ENCODE measurements around the gene PIF1. TPM values are rescaled to one million over a fixed set of nuclear protein-coding genes. Genes with fewer than 3 reads are reported as not detected.

The PIF1 gene
- polyA plus RNA-seq, 3 donors, result 0.13 to 0.43 TPM; not detected in 1

DNA sequence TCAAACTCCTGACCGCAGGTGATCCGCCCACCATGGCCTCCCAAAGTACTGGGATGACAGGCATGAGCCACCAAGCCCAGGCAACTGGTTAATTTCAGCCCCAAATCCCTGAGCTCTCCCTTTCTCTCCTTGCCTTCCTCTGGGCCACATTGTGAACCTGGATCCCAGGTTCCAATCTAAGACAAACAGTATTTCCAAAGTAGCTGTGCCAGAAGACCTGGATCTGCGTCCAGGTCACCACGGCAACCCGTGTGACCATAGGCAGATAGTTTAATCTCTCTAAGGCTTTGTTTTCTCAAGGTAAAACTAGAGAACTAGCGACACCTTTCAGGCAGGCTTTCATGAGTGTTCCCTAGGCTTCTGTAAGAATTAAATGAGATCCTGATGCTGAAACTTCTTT is 44.1 kb downstream of the PIF1 start:
- peaks cover 1% of the 10 kb centered on the region for H3K4me1 Mint-ChIP-seq

DNA sequence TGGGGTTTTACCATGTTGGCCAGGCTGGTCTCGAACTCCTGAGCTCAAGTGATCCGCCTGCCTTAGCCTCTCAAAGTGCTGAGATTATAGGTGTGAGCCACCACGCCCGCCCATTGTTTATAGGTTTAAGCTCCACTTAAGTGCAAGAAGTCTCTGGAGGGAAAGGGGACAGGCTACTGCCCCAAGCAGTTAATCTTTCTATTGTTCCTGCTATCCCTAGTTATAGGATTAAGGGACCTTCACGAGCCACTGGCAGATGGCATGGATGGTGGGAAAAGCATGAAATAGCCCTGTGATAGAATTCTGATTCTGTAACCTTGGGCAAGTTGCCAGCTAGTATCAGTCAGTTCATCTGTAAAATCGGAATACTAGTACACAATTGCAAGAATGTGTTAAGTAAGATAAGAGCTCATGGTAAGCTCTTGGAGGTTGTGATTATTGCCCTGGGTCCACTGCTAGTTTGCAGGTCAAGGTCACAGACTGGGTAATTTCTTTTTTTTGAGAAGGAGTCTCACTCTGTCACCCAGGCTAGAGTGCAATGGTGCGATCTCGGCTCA is 44.8 kb downstream of the PIF1 start:
- no peak overlapping the region for H3K9ac ChIP-seq (ENCODE audit: insufficient read depth, low read length, poor library complexity, severe bottlenecking)
- no peak for DNase-seq
- peaks cover 0 to 10% of the 10 kb centered on the region in 2 donors for H3K9me3 ChIP-seq (replicated peaks in 1 of 2; ENCODE audit: control insufficient read depth in 1 of 2, insufficient read depth in 1 of 2, low read length in 2 of 2)
- no peak overlapping the region for H3K4me2 ChIP-seq (replicated peaks; ENCODE audit: extremely low read depth, low read length, poor library complexity, severe bottlenecking)
- no peak overlapping the region for H3K27ac ChIP-seq (ENCODE audit: low read depth in 1 of 2, low read length in 2 of 2)
- TF ChIP-seq, protein P1, sequence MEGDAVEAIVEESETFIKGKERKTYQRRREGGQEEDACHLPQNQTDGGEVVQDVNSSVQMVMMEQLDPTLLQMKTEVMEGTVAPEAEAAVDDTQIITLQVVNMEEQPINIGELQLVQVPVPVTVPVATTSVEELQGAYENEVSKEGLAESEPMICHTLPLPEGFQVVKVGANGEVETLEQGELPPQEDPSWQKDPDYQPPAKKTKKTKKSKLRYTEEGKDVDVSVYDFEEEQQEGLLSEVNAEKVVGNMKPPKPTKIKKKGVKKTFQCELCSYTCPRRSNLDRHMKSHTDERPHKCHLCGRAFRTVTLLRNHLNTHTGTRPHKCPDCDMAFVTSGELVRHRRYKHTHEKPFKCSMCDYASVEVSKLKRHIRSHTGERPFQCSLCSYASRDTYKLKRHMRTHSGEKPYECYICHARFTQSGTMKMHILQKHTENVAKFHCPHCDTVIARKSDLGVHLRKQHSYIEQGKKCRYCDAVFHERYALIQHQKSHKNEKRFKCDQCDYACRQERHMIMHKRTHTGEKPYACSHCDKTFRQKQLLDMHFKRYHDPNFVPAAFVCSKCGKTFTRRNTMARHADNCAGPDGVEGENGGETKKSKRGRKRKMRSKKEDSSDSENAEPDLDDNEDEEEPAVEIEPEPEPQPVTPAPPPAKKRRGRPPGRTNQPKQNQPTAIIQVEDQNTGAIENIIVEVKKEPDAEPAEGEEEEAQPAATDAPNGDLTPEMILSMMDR (IDR thresholded peaks at IDR 0.05), result no peak
- Mint-ChIP-seq H3K4me1 (peaks cover 5% of the 10 kb centered on the region), H3K36me3 (peaks cover 0 to 3% of the 10 kb centered on the region in 2 donors), H3K4me3 (no peak overlapping the region), H3K9me3 (peaks cover 0 to 8% (median 3%) of the 10 kb centered on the region in 7 donors), H3K27ac (no peak overlapping the region), H3K27me3 (ENCODE audit: low read depth in 3 of 3) (peaks cover 41 to 52% (median 46%) of the 10 kb centered on the region in 3 donors)
- no peak overlapping the region for H3K4me3 ChIP-seq (replicated peaks in 1 of 3; ENCODE audit: low read depth in 2 of 3, low read length in 3 of 3)
- no peaks in the 10 kb centered on the region for H3K79me2 ChIP-seq (ENCODE audit: insufficient read depth, low read length)
- H3K4me1 ChIP-seq (ENCODE audit: control insufficient read depth in 1 of 2, insufficient read depth in 2 of 2, low read length in 2 of 2), result peaks cover 0 to 4% of the 10 kb centered on the region in 2 donors
- H3K27me3 ChIP-seq (ENCODE audit: control insufficient read depth in 2 of 2, insufficient read depth in 2 of 2, low read length in 2 of 2), result peaks cover 16 to 35% of the 10 kb centered on the region in 2 donors
- 96% methylated on average over 4 of the region's 8 CpGs for WGBS (ENCODE audit: insufficient coverage)
- intact Hi-C loops (cut with micrococcal nuclease), result no loop called here
- H3K36me3 ChIP-seq (replicated peaks in 1 of 2; ENCODE audit: control insufficient read depth in 1 of 2, insufficient read depth in 2 of 2, low read length in 2 of 2), result no peaks in the 10 kb centered on the region
- no peaks in the 10 kb centered on the region for H4K20me1 ChIP-seq (ENCODE audit: insufficient read depth, low read length)
- H2AFZ ChIP-seq (ENCODE audit: insufficient read depth, low read depth, low read length, poor library complexity, severe bottlenecking), result no peak overlapping the region

More for the DNA sequence above, 44.1 kb downstream of the PIF1 start:
- Histone ChIP-seq H3K4me1 (ENCODE audit: control insufficient read depth in 1 of 2, insufficient read depth in 2 of 2, low read length in 2 of 2) (no peaks in the 10 kb centered on the region), H4K20me1 (ENCODE audit: insufficient read depth, low read length) (no peaks in the 10 kb centered on the region), H3K27ac (ENCODE audit: low read depth in 1 of 2, low read length in 2 of 2) (no peak overlapping the region), H3K36me3 (replicated peaks in 1 of 2; ENCODE audit: control insufficient read depth in 1 of 2, insufficient read depth in 2 of 2, low read length in 2 of 2) (no peaks in the 10 kb centered on the region), H3K4me2 (replicated peaks; ENCODE audit: extremely low read depth, low read length, poor library complexity, severe bottlenecking) (no peak overlapping the region), H3K9me3 (replicated peaks in 1 of 2; ENCODE audit: control insufficient read depth in 1 of 2, insufficient read depth in 1 of 2, low read length in 2 of 2) (peaks cover 0 to 5% of the 10 kb centered on the region in 2 donors), H3K27me3 (ENCODE audit: control insufficient read depth in 2 of 2, insufficient read depth in 2 of 2, low read length in 2 of 2) (peaks cover 11 to 30% of the 10 kb centered on the region in 2 donors), H3K79me2 (ENCODE audit: insufficient read depth, low read length) (no peaks in the 10 kb centered on the region), H3K9ac (ENCODE audit: insufficient read depth, low read length, poor library complexity, severe bottlenecking) (no peak overlapping the region), H2AFZ (ENCODE audit: insufficient read depth, low read depth, low read length, poor library complexity, severe bottlenecking) (no peak overlapping the region), H3K4me3 (replicated peaks in 1 of 3; ENCODE audit: low read depth in 2 of 3, low read length in 3 of 3) (no peak overlapping the region)
- DNase-seq, result no peak
- TF ChIP-seq, protein P1 (IDR thresholded peaks at IDR 0.05), result no peak
- peaks cover 0 to 6% (median 1%) of the 10 kb centered on the region in 7 donors for H3K9me3 Mint-ChIP-seq
- WGBS (ENCODE audit: insufficient coverage), result 98% methylated on average over 6 of the region's 6 CpGs
- intact Hi-C loops (cut with micrococcal nuclease), result no loop called here
- H3K27ac Mint-ChIP-seq, result no peak overlapping the region
- peaks cover 37 to 46% (median 40%) of the 10 kb centered on the region in 3 donors for H3K27me3 Mint-ChIP-seq (ENCODE audit: low read depth in 3 of 3)
- peaks cover 0 to 3% of the 10 kb centered on the region in 2 donors for H3K36me3 Mint-ChIP-seq
- no peak overlapping the region for H3K4me3 Mint-ChIP-seq

All from CD14-positive monocyte (primary cell).